GM23338 (cell line): ENCODE measurements around the gene DPEP2NB. TPM values are rescaled to one million over a fixed set of nuclear protein-coding genes. Genes with fewer than 3 reads are reported as not detected.

Source experiments
- ATAC-seq: fragments of 200-7000 bp; cut with Tn5 transposase; 3 replicates; pipeline ENCODE4 v1.9.1; 2020
- DNase-seq: peaks from one replicate; pipeline ENCODE4 v3.0.0-alpha.2; 2015; ENCODE audit warnings: low spot score
- H2AFZ ChIP-seq: fragments of 200-600 bp; sonication (generic); 2 replicates; pipeline ENCODE4 v1.8.0; 2016; ENCODE audit warnings: antibody characterized with exemption, mild to moderate bottlenecking, moderate library complexity
- H3F3A ChIP-seq: fragments of 200-600 bp; sonication (generic); replicated peaks from 2 replicates; pipeline ENCODE4 v1.8.0; 2017; ENCODE audit warnings: antibody characterized with exemption, mixed run types, low read depth
- H3K27ac ChIP-seq: fragments of 200-600 bp; sonication (generic); 2 replicates; pipeline ENCODE4 v1.6.1; 2016; ENCODE audit warnings: low read depth
- H3K27me3 ChIP-seq: fragments of 200-600 bp; sonication (generic); 2 replicates; pipeline ENCODE4 v1.8.0; 2016; ENCODE audit warnings: mild to moderate bottlenecking, mixed run types, moderate library complexity; ENCODE audit not compliant: insufficient read depth
- H3K36me3 ChIP-seq: fragments of 200-600 bp; sonication (generic); 2 replicates; pipeline ENCODE4 v1.8.0; 2016; ENCODE audit warnings: mild to moderate bottlenecking; ENCODE audit not compliant: insufficient read depth
- H3K4me1 ChIP-seq: fragments of 200-600 bp; sonication (generic); 2 replicates; pipeline ENCODE4 v1.8.0; 2016; ENCODE audit warnings: mild to moderate bottlenecking, moderate library complexity; ENCODE audit not compliant: insufficient read depth
- H3K4me2 ChIP-seq: fragments of 200-600 bp; sonication (generic); 2 replicates; pipeline ENCODE4 v1.7.1; 2017; ENCODE audit warnings: mixed run types
- H3K4me3 ChIP-seq: fragments of 200-600 bp; sonication (generic); 2 replicates; pipeline ENCODE4 v1.6.1; 2016; ENCODE audit warnings: mixed run types
- H3K79me2 ChIP-seq: fragments of 200-600 bp; sonication (generic); replicated peaks from 2 replicates; pipeline ENCODE4 v1.8.0; 2017; ENCODE audit warnings: mild to moderate bottlenecking; ENCODE audit not compliant: insufficient read depth
- H3K9me2 ChIP-seq: fragments of 200-600 bp; sonication (generic); 2 replicates; pipeline ENCODE4 v1.8.0; 2017; ENCODE audit not compliant: insufficient read depth
- H4K20me1 ChIP-seq: fragments of 200-600 bp; sonication (generic); replicated peaks from 2 replicates; pipeline ENCODE4 v1.8.0; 2017; ENCODE audit warnings: mild to moderate bottlenecking; ENCODE audit not compliant: insufficient read depth
- H3K27ac Mint-ChIP-seq: 2 replicates; pipeline ENCODE4 v1.8.0; 2020; ENCODE audit warnings: inconsistent platforms, mild to moderate bottlenecking, moderate library complexity, mixed read lengths
- H3K27me3 Mint-ChIP-seq: 3 replicates; pipeline ENCODE4 v1.8.0; 2022; ENCODE audit warnings: low read depth, mild to moderate bottlenecking, moderate library complexity, mixed read lengths, inconsistent platforms; ENCODE audit not compliant: insufficient read depth, poor library complexity
- H3K36me3 Mint-ChIP-seq: 3 replicates; pipeline ENCODE4 v1.8.0; 2021; ENCODE audit warnings: low read depth, mild to moderate bottlenecking, inconsistent platforms, moderate library complexity, mixed read lengths
- H3K4me1 Mint-ChIP-seq: 3 replicates; pipeline ENCODE4 v1.8.0; 2020; ENCODE audit warnings: mild to moderate bottlenecking, inconsistent platforms, mixed read lengths
- H3K4me3 Mint-ChIP-seq: 3 replicates; pipeline ENCODE4 v1.8.0; 2021; ENCODE audit warnings: moderate library complexity, mild to moderate bottlenecking, inconsistent platforms, mixed read lengths
- H3K9me3 Mint-ChIP-seq: 3 replicates; pipeline ENCODE4 v1.8.0; 2020; ENCODE audit warnings: moderate library complexity, mild to moderate bottlenecking, inconsistent platforms, mixed read lengths
- CREB1 ChIP-seq: fragments of 250-450 bp; sonication (Bioruptor Pico); IDR thresholded peaks from 2 replicates; pipeline ENCODE4 v1.5.0; 2020; ENCODE audit warnings: low read depth, mild to moderate bottlenecking, moderate library complexity
- EZH2 ChIP-seq: fragments of 200-600 bp; sonication (generic); IDR thresholded peaks from one replicate; pipeline ENCODE4 v1.8.0; 2017; ENCODE audit warnings: antibody characterized with exemption, mild to moderate bottlenecking, low read depth; ENCODE audit not compliant: unreplicated experiment
- JUNB ChIP-seq: IDR thresholded peaks from one replicate; pipeline ENCODE4 v1.6.1; 2016; ENCODE audit warnings: antibody characterized with exemption; ENCODE audit not compliant: unreplicated experiment
- NANOG ChIP-seq: IDR thresholded peaks from 2 replicates; pipeline ENCODE4 v1.6.1; 2016; ENCODE audit warnings: antibody characterized with exemption, borderline replicate concordance
- POLR2AphosphoS5 ChIP-seq: IDR thresholded peaks from 2 replicates; pipeline ENCODE4 v1.6.1; 2016; ENCODE audit warnings: antibody characterized with exemption, low read depth
- STAT1 ChIP-seq: IDR thresholded peaks from one replicate; pipeline ENCODE4 v1.6.1; 2016; ENCODE audit warnings: antibody characterized with exemption; ENCODE audit not compliant: unreplicated experiment
- ZNF331 ChIP-seq: fragments of 250-450 bp; sonication (Bioruptor Pico); IDR thresholded peaks from 2 replicates; pipeline ENCODE4 v1.5.0; 2020; ENCODE audit warnings: low read depth, mild to moderate bottlenecking, moderate library complexity
- polyA plus RNA-seq: library from polyadenylated mRNA; unstranded; fragments of >200 nt; fragmentation: Nextera tagmentation; extraction: Ambion mirVana; gene quantifications from 2 replicates; pipeline ENCODE4 v1.2.1, GENCODE V29; 2016
- total RNA-seq: library from RNA; depleted of rRNA; stranded (reverse); fragments of >200 nt; shearing (Covaris generic); gene quantifications from 2 replicates; pipeline ENCODE4 v1.2.3, GENCODE V29; 2014
- TF ChIP-seq, protein P1 (sequence below): IDR thresholded peaks from 2 replicates; pipeline ENCODE4 v1.6.1; 2016; ENCODE audit warnings: antibody characterized with exemption
- TF ChIP-seq, protein P2 (sequence below), 2 experiments: fragments of 200-600 bp in 1 of 2; sonication (generic) in 1 of 2; conservative IDR thresholded peaks; 2 replicates each; pipeline versions ENCODE4 v1.5.1 to v1.6.1; 2016 to 2017; ENCODE audit warnings: antibody characterized with exemption in 2 of 2, low read depth in 2 of 2, mild to moderate bottlenecking in 2 of 2, moderate library complexity in 1 of 2
- TF ChIP-seq, protein P3 (sequence below): IDR thresholded peaks from one replicate; pipeline ENCODE4 v1.6.1; 2018; ENCODE audit warnings: antibody characterized with exemption; ENCODE audit not compliant: unreplicated experiment

DPEP2NB gene
- total and polyA plus RNA-seq, 2 experiments from 2014 or later: not detected

DNA sequence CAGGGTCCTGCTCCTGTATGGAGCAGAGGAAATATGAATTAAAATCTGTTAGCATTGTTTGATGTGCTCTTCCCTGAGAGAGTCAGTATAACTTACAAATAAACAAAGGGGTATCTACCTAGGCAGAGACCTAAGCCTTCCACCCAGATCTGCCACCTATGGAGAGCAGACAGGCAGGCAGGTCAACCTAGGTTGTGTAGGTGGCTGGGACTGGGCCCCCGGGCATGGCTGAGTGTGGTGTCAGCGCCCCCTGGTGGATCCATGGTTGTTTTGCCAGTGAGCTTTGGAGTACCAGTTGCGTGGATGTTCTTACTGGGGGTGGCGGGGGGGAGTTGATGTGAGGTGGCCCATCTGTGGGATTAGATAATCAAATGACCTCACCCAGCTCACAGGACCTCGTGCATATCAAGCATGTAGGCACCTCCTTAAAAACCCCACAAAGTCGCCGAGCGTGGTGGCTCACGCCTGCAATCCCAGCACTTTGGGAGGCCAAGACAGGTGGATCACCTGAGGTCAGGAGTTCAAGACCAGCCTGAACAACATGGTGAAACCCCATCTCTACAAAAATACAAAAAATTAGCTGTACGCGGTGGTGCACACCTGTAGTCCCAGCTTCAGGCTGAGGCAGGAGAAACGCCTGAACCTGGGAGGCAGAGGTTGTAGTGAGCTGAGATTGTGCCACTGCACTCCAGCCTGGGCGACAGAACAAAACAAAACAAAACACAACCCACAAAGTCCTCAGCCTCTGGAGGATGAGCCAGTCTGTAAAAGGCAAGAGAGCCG lies 25.0 kb upstream of the DPEP2NB start:
- H3K4me1 Mint-ChIP-seq: no peaks in the 10 kb centered on the region; the same call in 2 of the 3 replicates
- Histone ChIP-seq H3K4me3 (no peak overlapping the region), H2AFZ (no peak overlapping the region), H3K4me1 (no peaks in the 10 kb centered on the region), H3K79me2 (no peaks in the 10 kb centered on the region; the same call in 1 of the 2 replicates), H3K27me3 (no peaks in the 10 kb centered on the region), H3K9me2 (no peaks in the 10 kb centered on the region), H3K4me2 (no peak overlapping the region), H3K27ac (no peak overlapping the region), H4K20me1 (peaks cover 6% of the 10 kb centered on the region), H3K36me3 (no peaks in the 10 kb centered on the region), H3F3A (0 out of 2 replicates have a peak, but pooled peaks cover 6% of the 10 kb centered on the region)
- H3K36me3 Mint-ChIP-seq: peaks cover 28% of the 10 kb centered on the region
- H3K27ac Mint-ChIP-seq: no peak overlapping the region
- no peak overlapping the region for H3K4me3 Mint-ChIP-seq
- ATAC-seq (peak; percentile 100), DNase-seq (peak; percentile 92)
- no peaks in the 10 kb centered on the region for H3K9me3 Mint-ChIP-seq
- peaks cover 2% of the 10 kb centered on the region for H3K27me3 Mint-ChIP-seq
- TF ChIP-seq, protein P1, sequence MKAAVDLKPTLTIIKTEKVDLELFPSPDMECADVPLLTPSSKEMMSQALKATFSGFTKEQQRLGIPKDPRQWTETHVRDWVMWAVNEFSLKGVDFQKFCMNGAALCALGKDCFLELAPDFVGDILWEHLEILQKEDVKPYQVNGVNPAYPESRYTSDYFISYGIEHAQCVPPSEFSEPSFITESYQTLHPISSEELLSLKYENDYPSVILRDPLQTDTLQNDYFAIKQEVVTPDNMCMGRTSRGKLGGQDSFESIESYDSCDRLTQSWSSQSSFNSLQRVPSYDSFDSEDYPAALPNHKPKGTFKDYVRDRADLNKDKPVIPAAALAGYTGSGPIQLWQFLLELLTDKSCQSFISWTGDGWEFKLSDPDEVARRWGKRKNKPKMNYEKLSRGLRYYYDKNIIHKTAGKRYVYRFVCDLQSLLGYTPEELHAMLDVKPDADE: no peak
- TF ChIP-seq, protein P2, sequence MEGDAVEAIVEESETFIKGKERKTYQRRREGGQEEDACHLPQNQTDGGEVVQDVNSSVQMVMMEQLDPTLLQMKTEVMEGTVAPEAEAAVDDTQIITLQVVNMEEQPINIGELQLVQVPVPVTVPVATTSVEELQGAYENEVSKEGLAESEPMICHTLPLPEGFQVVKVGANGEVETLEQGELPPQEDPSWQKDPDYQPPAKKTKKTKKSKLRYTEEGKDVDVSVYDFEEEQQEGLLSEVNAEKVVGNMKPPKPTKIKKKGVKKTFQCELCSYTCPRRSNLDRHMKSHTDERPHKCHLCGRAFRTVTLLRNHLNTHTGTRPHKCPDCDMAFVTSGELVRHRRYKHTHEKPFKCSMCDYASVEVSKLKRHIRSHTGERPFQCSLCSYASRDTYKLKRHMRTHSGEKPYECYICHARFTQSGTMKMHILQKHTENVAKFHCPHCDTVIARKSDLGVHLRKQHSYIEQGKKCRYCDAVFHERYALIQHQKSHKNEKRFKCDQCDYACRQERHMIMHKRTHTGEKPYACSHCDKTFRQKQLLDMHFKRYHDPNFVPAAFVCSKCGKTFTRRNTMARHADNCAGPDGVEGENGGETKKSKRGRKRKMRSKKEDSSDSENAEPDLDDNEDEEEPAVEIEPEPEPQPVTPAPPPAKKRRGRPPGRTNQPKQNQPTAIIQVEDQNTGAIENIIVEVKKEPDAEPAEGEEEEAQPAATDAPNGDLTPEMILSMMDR (conservative IDR thresholded peaks at IDR 0.05; ENCODE audit: low read depth in 2 of 2): peak; percentile 91 to 98

DNA sequence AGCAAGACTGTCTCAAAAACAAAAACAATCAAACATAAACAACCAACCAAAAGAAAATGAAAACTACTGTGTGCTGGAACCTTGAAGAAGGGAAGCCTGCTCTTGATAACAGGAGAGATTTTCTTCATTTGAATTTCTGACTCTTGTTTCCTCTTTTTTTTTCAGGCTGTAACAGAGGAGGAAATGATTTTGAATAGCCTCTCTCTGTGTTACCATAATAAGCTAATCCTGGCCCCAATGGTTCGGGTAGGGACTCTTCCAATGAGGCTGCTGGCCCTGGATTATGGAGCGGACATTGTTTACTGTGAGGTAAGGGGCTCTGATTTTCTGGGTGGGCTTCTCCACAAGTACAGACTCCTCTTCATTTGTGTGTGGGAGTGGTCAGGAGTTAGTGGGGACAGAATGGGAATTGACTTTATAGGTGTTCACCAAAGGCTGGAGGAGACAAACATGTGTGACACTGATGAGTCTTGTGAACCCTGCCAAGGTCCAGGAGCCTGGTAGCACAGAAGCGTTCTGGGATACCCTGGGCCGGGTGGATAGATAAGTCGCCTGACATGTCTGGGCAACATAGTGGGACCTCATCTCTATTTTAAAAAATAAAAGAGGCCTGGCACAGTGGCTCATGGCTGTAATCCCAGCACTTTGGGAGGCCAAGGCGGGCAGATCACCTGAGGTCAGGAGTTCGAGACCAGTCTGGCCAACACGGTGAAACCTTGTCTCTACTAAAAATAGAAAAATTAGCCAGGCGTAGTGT lies 22.3 kb upstream of the DPEP2NB start:
- Mint-ChIP-seq H3K4me3 (no peak overlapping the region), H3K9me3 (no peaks in the 10 kb centered on the region), H3K36me3 (peaks cover 26% of the 10 kb centered on the region), H3K4me1 (no peaks in the 10 kb centered on the region; the same call in 2 of the 3 replicates), H3K27ac (peak overlapping the region; percentile 85; the same call in 1 of the 2 replicates), H3K27me3 (peaks cover 2% of the 10 kb centered on the region)
- H3K9me2 ChIP-seq: no peaks in the 10 kb centered on the region
- no peaks in the 10 kb centered on the region; the same call in 1 of the 2 replicates for H3K79me2 ChIP-seq
- no peak overlapping the region for H3K4me3 ChIP-seq
- H3K36me3 ChIP-seq: no peaks in the 10 kb centered on the region
- H3K4me2 ChIP-seq: no peak overlapping the region
- H3K27me3 ChIP-seq: no peaks in the 10 kb centered on the region
- peaks cover 6% of the 10 kb centered on the region for H4K20me1 ChIP-seq
- H3F3A ChIP-seq: 0 out of 2 replicates have a peak, but pooled peaks cover 6% of the 10 kb centered on the region
- H3K27ac ChIP-seq: no peak overlapping the region
- no peaks in the 10 kb centered on the region for H3K4me1 ChIP-seq
- no peak overlapping the region for H2AFZ ChIP-seq
- ATAC-seq (no peak), DNase-seq (no peak)
- TF ChIP-seq ZNF331 (CRISPR knock-in tag) (no peak), STAT1 (no peak), JUNB (no peak), POLR2AphosphoS5 (no peak), NANOG (no peak), EZH2 (no peak), CREB1 (CRISPR knock-in tag) (no peak)
- TF ChIP-seq, protein P2 (conservative IDR thresholded peaks at IDR 0.05; ENCODE audit: low read depth in 2 of 2): no peak
- TF ChIP-seq, protein P3, sequence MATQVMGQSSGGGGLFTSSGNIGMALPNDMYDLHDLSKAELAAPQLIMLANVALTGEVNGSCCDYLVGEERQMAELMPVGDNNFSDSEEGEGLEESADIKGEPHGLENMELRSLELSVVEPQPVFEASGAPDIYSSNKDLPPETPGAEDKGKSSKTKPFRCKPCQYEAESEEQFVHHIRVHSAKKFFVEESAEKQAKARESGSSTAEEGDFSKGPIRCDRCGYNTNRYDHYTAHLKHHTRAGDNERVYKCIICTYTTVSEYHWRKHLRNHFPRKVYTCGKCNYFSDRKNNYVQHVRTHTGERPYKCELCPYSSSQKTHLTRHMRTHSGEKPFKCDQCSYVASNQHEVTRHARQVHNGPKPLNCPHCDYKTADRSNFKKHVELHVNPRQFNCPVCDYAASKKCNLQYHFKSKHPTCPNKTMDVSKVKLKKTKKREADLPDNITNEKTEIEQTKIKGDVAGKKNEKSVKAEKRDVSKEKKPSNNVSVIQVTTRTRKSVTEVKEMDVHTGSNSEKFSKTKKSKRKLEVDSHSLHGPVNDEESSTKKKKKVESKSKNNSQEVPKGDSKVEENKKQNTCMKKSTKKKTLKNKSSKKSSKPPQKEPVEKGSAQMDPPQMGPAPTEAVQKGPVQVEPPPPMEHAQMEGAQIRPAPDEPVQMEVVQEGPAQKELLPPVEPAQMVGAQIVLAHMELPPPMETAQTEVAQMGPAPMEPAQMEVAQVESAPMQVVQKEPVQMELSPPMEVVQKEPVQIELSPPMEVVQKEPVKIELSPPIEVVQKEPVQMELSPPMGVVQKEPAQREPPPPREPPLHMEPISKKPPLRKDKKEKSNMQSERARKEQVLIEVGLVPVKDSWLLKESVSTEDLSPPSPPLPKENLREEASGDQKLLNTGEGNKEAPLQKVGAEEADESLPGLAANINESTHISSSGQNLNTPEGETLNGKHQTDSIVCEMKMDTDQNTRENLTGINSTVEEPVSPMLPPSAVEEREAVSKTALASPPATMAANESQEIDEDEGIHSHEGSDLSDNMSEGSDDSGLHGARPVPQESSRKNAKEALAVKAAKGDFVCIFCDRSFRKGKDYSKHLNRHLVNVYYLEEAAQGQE: no peak
- TF ChIP-seq, protein P1: no peak
